Measurements from ENCODE around the gene SYTL5.

DNA sequence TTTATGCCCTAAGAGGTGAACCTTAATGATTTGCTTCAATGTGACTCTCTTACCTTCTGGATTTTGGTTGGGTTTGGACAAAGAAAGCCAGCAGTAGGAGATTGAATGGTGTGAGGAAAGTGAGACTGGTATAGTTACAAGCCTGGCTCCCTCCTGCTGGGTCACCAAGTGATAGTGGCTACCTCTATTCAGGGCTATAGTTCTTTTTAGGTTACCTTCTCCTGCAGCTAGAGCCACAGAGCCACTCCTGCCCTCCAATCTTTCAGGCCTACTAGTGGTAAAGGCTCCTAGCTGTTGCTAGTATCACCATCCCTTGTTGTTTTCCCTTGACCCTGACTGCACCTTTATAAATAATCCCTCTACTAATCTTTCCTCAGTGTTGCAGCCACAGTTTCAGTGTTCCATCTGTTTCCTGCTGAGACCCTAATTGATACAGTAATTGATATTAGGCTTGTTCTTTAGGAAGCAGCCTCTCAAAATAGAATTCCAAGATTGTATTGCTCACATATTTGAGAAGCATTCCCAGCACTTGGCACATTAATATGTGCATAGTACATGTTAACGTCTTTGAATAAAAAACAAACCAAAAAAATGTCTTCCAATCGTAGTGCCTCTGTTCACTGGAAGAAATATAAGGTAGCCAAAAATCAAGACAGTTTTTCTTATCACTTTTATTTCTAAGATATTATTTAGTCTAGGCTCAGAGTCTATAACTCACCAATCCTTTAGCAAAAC, 132.0 kb downstream of the SYTL5 start:
- no peak for TF ChIP-seq POLR2A (IDR thresholded peaks at IDR 0.05)
- TF ChIP-seq, protein P1, sequence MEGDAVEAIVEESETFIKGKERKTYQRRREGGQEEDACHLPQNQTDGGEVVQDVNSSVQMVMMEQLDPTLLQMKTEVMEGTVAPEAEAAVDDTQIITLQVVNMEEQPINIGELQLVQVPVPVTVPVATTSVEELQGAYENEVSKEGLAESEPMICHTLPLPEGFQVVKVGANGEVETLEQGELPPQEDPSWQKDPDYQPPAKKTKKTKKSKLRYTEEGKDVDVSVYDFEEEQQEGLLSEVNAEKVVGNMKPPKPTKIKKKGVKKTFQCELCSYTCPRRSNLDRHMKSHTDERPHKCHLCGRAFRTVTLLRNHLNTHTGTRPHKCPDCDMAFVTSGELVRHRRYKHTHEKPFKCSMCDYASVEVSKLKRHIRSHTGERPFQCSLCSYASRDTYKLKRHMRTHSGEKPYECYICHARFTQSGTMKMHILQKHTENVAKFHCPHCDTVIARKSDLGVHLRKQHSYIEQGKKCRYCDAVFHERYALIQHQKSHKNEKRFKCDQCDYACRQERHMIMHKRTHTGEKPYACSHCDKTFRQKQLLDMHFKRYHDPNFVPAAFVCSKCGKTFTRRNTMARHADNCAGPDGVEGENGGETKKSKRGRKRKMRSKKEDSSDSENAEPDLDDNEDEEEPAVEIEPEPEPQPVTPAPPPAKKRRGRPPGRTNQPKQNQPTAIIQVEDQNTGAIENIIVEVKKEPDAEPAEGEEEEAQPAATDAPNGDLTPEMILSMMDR (IDR thresholded peaks at IDR 0.05) = no peak

Measured in adrenal gland (tissue), 5 donors.